Activated CD4-positive, alpha-beta T cell treated with anti-CD3 and anti-CD28 coated beads, Interleukin-2, amount 10 ng/mL, durations not matched to agents 24 days and 14 days (primary cell): ENCODE data around the gene WBP2NL. TPM values are rescaled to one million over a fixed set of nuclear protein-coding genes. Genes with fewer than 3 reads are reported as not detected.

ENCODE experiments used
- DNase-seq: peaks from one replicate; pipeline ENCODE4 v3.0.0; 2022
- H3K27ac Mint-ChIP-seq: one replicate; pipeline ENCODE4 v1.8.0; 2022; ENCODE audit warnings: mild to moderate bottlenecking, mixed read lengths
- H3K27me3 Mint-ChIP-seq: one replicate; pipeline ENCODE4 v1.8.0; 2022; ENCODE audit warnings: mixed read lengths
- H3K36me3 Mint-ChIP-seq: one replicate; pipeline ENCODE4 v1.8.0; 2022; ENCODE audit warnings: low read depth, mild to moderate bottlenecking, mixed read lengths
- H3K4me1 Mint-ChIP-seq: one replicate; pipeline ENCODE4 v1.8.0; 2021; ENCODE audit warnings: mixed read lengths
- H3K4me3 Mint-ChIP-seq: one replicate; pipeline ENCODE4 v1.8.0; 2022; ENCODE audit warnings: mild to moderate bottlenecking, moderate library complexity, mixed read lengths
- H3K9me3 Mint-ChIP-seq: one replicate; pipeline ENCODE4 v1.8.0; 2021; ENCODE audit warnings: mixed read lengths
- intact Hi-C: fragments of 100-400 bp; cut with micrococcal nuclease; formaldehyde crosslinking; loops from one replicate; pipeline ENCODE4 v1.15.1; 2023
- total RNA-seq: library from RNA; stranded (reverse); gene quantifications from 2 replicates; pipeline ENCODE4 v1.2.3, GENCODE V29; 2022

The WBP2NL gene
- total RNA-seq, 1 donor from 2014 or later = 1.4 TPM

- peaks cover 2% of the 10 kb centered on the region for H3K4me1 Mint-ChIP-seq
- H3K9me3 Mint-ChIP-seq = no peaks in the 10 kb centered on the region
- H3K4me3 Mint-ChIP-seq = no peak overlapping the region
- H3K27ac Mint-ChIP-seq = no peak overlapping the region
- intact Hi-C loops = no loop called here
- H3K27me3 Mint-ChIP-seq = peaks cover 2% of the 10 kb centered on the region
- no peaks in the 10 kb centered on the region for H3K36me3 Mint-ChIP-seq
- no peak for DNase-seq
Observed at GRCh38 chr22:41991111-41991510, 7.5 kb upstream of the WBP2NL start.

GRCh38 chr22:41992496-41992895 lies 6.1 kb upstream of the WBP2NL start:
- intact Hi-C loops = no loop called here
- H3K27ac Mint-ChIP-seq = no peak overlapping the region
- peaks cover 4% of the 10 kb centered on the region for H3K4me1 Mint-ChIP-seq
- no peak for DNase-seq
- no peak overlapping the region for H3K4me3 Mint-ChIP-seq
- H3K9me3 Mint-ChIP-seq = no peaks in the 10 kb centered on the region
- H3K27me3 Mint-ChIP-seq = peaks cover 1% of the 10 kb centered on the region
- no peaks in the 10 kb centered on the region for H3K36me3 Mint-ChIP-seq

GRCh38 chr22:41995211-41995610 lies 3.4 kb upstream of the WBP2NL start:
- H3K9me3 Mint-ChIP-seq = peaks cover 10% of the 10 kb centered on the region
- H3K27me3 Mint-ChIP-seq = peaks cover 1% of the 10 kb centered on the region
- H3K4me1 Mint-ChIP-seq = peaks cover 23% of the 10 kb centered on the region
- peaks cover 7% of the 10 kb centered on the region for H3K36me3 Mint-ChIP-seq
- H3K4me3 Mint-ChIP-seq = no peak overlapping the region
- intact Hi-C loops = no loop called here
- no peak overlapping the region for H3K27ac Mint-ChIP-seq
- no peak for DNase-seq

GRCh38 chr22:41996826-41997225 lies 1.8 kb upstream of the WBP2NL start:
- Mint-ChIP-seq H3K27ac (no peak overlapping the region), H3K4me1 (peaks cover 23% of the 10 kb centered on the region), H3K36me3 (peaks cover 17% of the 10 kb centered on the region), H3K27me3 (no peaks in the 10 kb centered on the region), H3K4me3 (no peak overlapping the region), H3K9me3 (peaks cover 10% of the 10 kb centered on the region)
- DNase-seq = no peak
- intact Hi-C loops = no loop called here

- H3K4me3 Mint-ChIP-seq = no peak overlapping the region
- H3K4me1 Mint-ChIP-seq = peaks cover 21% of the 10 kb centered on the region
- no peak overlapping the region for H3K27ac Mint-ChIP-seq
- H3K27me3 Mint-ChIP-seq = no peaks in the 10 kb centered on the region
- intact Hi-C loops = no loop called here
- H3K36me3 Mint-ChIP-seq = peaks cover 20% of the 10 kb centered on the region
- H3K9me3 Mint-ChIP-seq = peaks cover 10% of the 10 kb centered on the region
- no peak for DNase-seq
Observed at GRCh38 chr22:42000466-42000865, 1.9 kb downstream of the WBP2NL start.

GRCh38 chr22:42001121-42001520 lies 2.5 kb downstream of the WBP2NL start:
- DNase-seq = no peak
- intact Hi-C loops = no loop called here
- no peak overlapping the region for H3K4me3 Mint-ChIP-seq
- H3K36me3 Mint-ChIP-seq = peaks cover 20% of the 10 kb centered on the region
- H3K27ac Mint-ChIP-seq = no peak overlapping the region
- peaks cover 24% of the 10 kb centered on the region for H3K4me1 Mint-ChIP-seq
- H3K9me3 Mint-ChIP-seq = peaks cover 10% of the 10 kb centered on the region
- no peaks in the 10 kb centered on the region for H3K27me3 Mint-ChIP-seq

- Mint-ChIP-seq H3K4me1 (peaks cover 24% of the 10 kb centered on the region), H3K36me3 (peaks cover 20% of the 10 kb centered on the region), H3K27ac (no peak overlapping the region), H3K9me3 (peaks cover 10% of the 10 kb centered on the region), H3K4me3 (no peak overlapping the region), H3K27me3 (no peaks in the 10 kb centered on the region)
- intact Hi-C loops = no loop called here
- DNase-seq = no peak
Observed at GRCh38 chr22:42001706-42002105, 3.1 kb downstream of the WBP2NL start.

- no peak overlapping the region for H3K27ac Mint-ChIP-seq
- H3K4me3 Mint-ChIP-seq = no peak overlapping the region
- DNase-seq = no peak
- peaks cover 12% of the 10 kb centered on the region for H3K9me3 Mint-ChIP-seq
- H3K27me3 Mint-ChIP-seq = peaks cover 14% of the 10 kb centered on the region
- peaks cover 2% of the 10 kb centered on the region for H3K36me3 Mint-ChIP-seq
- intact Hi-C loops = no loop called here
- peaks cover 6% of the 10 kb centered on the region for H3K4me1 Mint-ChIP-seq
Observed at GRCh38 chr22:42007922-42008321, 9.3 kb downstream of the WBP2NL start.

GRCh38 chr22:42010778-42011177 lies 12.2 kb downstream of the WBP2NL start:
- H3K27me3 Mint-ChIP-seq = peaks cover 17% of the 10 kb centered on the region

GRCh38 chr22:42013385-42013784 lies 14.8 kb downstream of the WBP2NL start:
- Mint-ChIP-seq H3K27ac (no peak overlapping the region), H3K4me3 (no peak overlapping the region), H3K27me3 (peaks cover 15% of the 10 kb centered on the region), H3K4me1 (no peaks in the 10 kb centered on the region), H3K9me3 (peaks cover 8% of the 10 kb centered on the region), H3K36me3 (no peaks in the 10 kb centered on the region)
- intact Hi-C loops = no loop called here
- DNase-seq = no peak

More at GRCh38 chr22:42010778-42011177, 12.2 kb downstream of the WBP2NL start:
- Mint-ChIP-seq H3K36me3 (peaks cover 2% of the 10 kb centered on the region), H3K4me3 (no peak overlapping the region), H3K27ac (no peak overlapping the region), H3K4me1 (peaks cover 3% of the 10 kb centered on the region), H3K9me3 (peaks cover 12% of the 10 kb centered on the region)
- intact Hi-C loops = no loop called here
- DNase-seq = no peak

- no peak overlapping the region for H3K4me3 Mint-ChIP-seq
- H3K27me3 Mint-ChIP-seq = peaks cover 10% of the 10 kb centered on the region
- no peaks in the 10 kb centered on the region for H3K9me3 Mint-ChIP-seq
- H3K36me3 Mint-ChIP-seq = no peaks in the 10 kb centered on the region
- intact Hi-C loops = no loop called here
- DNase-seq = no peak
- no peaks in the 10 kb centered on the region for H3K4me1 Mint-ChIP-seq
- no peak overlapping the region for H3K27ac Mint-ChIP-seq
Observed at GRCh38 chr22:42016111-42016510, 17.5 kb downstream of the WBP2NL start.

GRCh38 chr22:42018224-42018623 lies 19.6 kb downstream of the WBP2NL start:
- no peak for DNase-seq
- Mint-ChIP-seq H3K4me1 (peaks cover 9% of the 10 kb centered on the region), H3K4me3 (no peak overlapping the region), H3K27me3 (peaks cover 8% of the 10 kb centered on the region), H3K9me3 (no peaks in the 10 kb centered on the region), H3K27ac (no peak overlapping the region), H3K36me3 (no peaks in the 10 kb centered on the region)
- intact Hi-C loops = no loop called here

GRCh38 chr22:42021571-42021970 lies 23.0 kb downstream of the WBP2NL start:
- intact Hi-C loops = no loop called here
- H3K27ac Mint-ChIP-seq = no peak overlapping the region
- peak; percentile 39 for DNase-seq
- no peak overlapping the region for H3K4me3 Mint-ChIP-seq
- peaks cover 12% of the 10 kb centered on the region for H3K4me1 Mint-ChIP-seq
- peaks cover 4% of the 10 kb centered on the region for H3K9me3 Mint-ChIP-seq
- peaks cover 3% of the 10 kb centered on the region for H3K36me3 Mint-ChIP-seq
- peaks cover 4% of the 10 kb centered on the region for H3K27me3 Mint-ChIP-seq

GRCh38 chr22:42022162-42022847 lies 23.7 kb downstream of the WBP2NL start:
- intact Hi-C loops = no loop called here
- peaks cover 12% of the 10 kb centered on the region for H3K4me1 Mint-ChIP-seq
- DNase-seq = peak; percentile 66
- no peaks in the 10 kb centered on the region for H3K27me3 Mint-ChIP-seq
- H3K4me3 Mint-ChIP-seq = peak overlapping the region; percentile 19
- peaks cover 3% of the 10 kb centered on the region for H3K36me3 Mint-ChIP-seq
- peaks cover 5% of the 10 kb centered on the region for H3K9me3 Mint-ChIP-seq
- peak overlapping the region; percentile 65 for H3K27ac Mint-ChIP-seq

GRCh38 chr22:42025421-42025820 lies 26.8 kb downstream of the WBP2NL start:
- intact Hi-C loops = no loop called here
- H3K27me3 Mint-ChIP-seq = no peaks in the 10 kb centered on the region
- peaks cover 18% of the 10 kb centered on the region for H3K4me1 Mint-ChIP-seq
- no peak for DNase-seq
- H3K27ac Mint-ChIP-seq = no peak overlapping the region
- peaks cover 7% of the 10 kb centered on the region for H3K9me3 Mint-ChIP-seq
- peaks cover 6% of the 10 kb centered on the region for H3K36me3 Mint-ChIP-seq
- no peak overlapping the region for H3K4me3 Mint-ChIP-seq
